ENCODE data around the gene DLG2.

Gene DLG2

DNA sequence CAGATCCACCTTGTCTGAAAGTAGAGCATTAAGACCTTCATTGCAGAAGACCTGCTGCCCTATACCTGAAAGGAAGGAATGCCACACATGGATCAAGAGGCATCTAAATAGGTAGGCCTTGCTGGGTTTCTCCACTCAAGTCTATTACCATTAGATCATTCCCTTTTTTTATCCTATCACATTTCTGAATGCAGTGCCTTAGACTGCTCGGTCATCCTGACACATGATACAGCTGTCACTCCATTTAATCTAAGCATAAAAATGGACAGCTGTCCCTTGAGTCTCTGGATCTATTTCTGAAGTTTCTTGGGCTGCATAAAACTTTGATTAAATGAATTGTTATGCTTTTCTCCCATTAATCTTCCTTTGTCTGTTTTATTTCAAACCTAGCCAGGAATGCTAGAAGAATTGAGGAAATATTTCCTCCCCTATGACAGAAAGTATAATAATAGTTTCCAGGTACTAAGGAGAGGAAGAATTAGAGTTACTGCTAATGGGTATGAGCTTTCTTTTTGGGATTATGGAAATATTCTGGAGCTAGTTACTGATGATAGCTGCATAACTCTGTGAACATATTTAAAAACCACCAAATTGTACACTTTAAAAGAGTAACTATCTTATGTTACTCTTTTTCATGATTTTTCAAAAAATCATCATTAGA lies 88.0 kb downstream of the DLG2 start:
- Histone ChIP-seq H3K27me3 (ENCODE audit: low read depth, low read length) (no peaks in the 10 kb centered on the region), H3K9me3 (ENCODE audit: insufficient read depth, low read length) (no peaks in the 10 kb centered on the region), H3K36me3 (replicated peaks; ENCODE audit: low read depth, low read length) (no peaks in the 10 kb centered on the region), H2AFZ (ENCODE audit: low read depth, low read length) (no peak overlapping the region), H3K27ac (ENCODE audit: low read length) (no peak overlapping the region), H3K4me2 (ENCODE audit: low read length) (no peak overlapping the region), H4K20me1 (ENCODE audit: insufficient read depth, low read length) (no peaks in the 10 kb centered on the region), H3K4me1 (ENCODE audit: low read length) (no peaks in the 10 kb centered on the region), H3K79me2 (ENCODE audit: low read length) (no peaks in the 10 kb centered on the region), H3K4me3 (ENCODE audit: low read length) (no peak overlapping the region), H3K9ac (ENCODE audit: low read length) (no peak overlapping the region)
- TF ChIP-seq EZH2phosphoT487 (IDR thresholded peaks at IDR 0.05; ENCODE audit: low read depth): no peak
- TF ChIP-seq, protein P1, sequence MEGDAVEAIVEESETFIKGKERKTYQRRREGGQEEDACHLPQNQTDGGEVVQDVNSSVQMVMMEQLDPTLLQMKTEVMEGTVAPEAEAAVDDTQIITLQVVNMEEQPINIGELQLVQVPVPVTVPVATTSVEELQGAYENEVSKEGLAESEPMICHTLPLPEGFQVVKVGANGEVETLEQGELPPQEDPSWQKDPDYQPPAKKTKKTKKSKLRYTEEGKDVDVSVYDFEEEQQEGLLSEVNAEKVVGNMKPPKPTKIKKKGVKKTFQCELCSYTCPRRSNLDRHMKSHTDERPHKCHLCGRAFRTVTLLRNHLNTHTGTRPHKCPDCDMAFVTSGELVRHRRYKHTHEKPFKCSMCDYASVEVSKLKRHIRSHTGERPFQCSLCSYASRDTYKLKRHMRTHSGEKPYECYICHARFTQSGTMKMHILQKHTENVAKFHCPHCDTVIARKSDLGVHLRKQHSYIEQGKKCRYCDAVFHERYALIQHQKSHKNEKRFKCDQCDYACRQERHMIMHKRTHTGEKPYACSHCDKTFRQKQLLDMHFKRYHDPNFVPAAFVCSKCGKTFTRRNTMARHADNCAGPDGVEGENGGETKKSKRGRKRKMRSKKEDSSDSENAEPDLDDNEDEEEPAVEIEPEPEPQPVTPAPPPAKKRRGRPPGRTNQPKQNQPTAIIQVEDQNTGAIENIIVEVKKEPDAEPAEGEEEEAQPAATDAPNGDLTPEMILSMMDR (IDR thresholded peaks at IDR 0.05; ENCODE audit: low read depth, low read length): no peak

DNA sequence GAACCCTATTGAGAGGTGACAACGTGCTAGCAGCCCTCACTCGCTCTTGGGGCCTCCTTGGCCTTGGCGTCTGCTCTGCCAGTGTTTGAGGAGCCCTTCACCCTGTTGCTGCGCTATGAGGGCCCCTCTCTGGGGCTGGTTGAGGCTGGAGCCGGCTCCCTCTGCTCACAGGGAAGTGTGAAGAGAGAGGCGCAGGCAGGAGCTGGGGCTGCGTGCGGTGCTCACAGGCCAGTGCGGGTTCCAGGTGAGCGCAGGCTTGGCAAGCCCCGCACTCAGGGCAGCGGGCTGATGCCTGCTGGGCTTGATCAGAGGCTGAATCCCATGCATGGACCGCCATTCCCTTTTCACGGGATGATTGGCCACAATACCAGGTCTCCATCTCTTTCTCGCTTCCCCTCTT lies 90.7 kb downstream of the DLG2 start:
- Histone ChIP-seq H3K27me3 (ENCODE audit: low read depth, low read length) (no peaks in the 10 kb centered on the region), H3K4me1 (ENCODE audit: low read length) (no peaks in the 10 kb centered on the region), H3K4me3 (ENCODE audit: low read length) (no peak overlapping the region)

DNA sequence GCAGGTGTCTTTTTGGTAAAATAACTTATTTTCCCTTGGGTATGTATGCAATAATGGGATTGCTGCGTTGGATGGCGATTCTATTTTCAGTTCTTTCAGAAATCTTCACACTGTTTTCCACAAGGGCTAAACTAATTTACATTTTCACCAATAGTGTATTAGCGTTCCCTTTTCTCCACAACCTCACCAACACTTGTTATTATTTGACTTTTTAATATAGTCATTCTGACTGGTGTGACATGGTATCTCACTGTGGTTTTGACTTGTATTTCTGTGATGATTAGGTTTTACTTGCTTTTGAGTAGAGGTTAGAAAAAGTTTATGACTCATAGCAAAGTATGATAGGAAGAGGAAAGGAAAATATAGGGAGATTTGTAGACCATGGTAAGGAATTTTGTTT lies 92.3 kb downstream of the DLG2 start:
- H3K9ac ChIP-seq (ENCODE audit: low read length): no peak overlapping the region
- H4K20me1 ChIP-seq (ENCODE audit: insufficient read depth, low read length): no peaks in the 10 kb centered on the region
- H3K79me2 ChIP-seq (ENCODE audit: low read length): no peaks in the 10 kb centered on the region
- H3K36me3 ChIP-seq (replicated peaks; ENCODE audit: low read depth, low read length): no peaks in the 10 kb centered on the region
- H3K27ac ChIP-seq (ENCODE audit: low read length): no peak overlapping the region
- H2AFZ ChIP-seq (ENCODE audit: low read depth, low read length): no peak overlapping the region
- no peak overlapping the region for H3K4me3 ChIP-seq (ENCODE audit: low read length)
- H3K4me2 ChIP-seq (ENCODE audit: low read length): no peak overlapping the region
- no peaks in the 10 kb centered on the region for H3K4me1 ChIP-seq (ENCODE audit: low read length)
- no peaks in the 10 kb centered on the region for H3K9me3 ChIP-seq (ENCODE audit: insufficient read depth, low read length)
- no peaks in the 10 kb centered on the region for H3K27me3 ChIP-seq (ENCODE audit: low read depth, low read length)
- TF ChIP-seq, protein P1 (IDR thresholded peaks at IDR 0.05; ENCODE audit: low read depth, low read length): no peak
- TF ChIP-seq EZH2phosphoT487 (IDR thresholded peaks at IDR 0.05; ENCODE audit: low read depth): no peak

More for the DNA sequence above, 90.7 kb downstream of the DLG2 start:
- no peaks in the 10 kb centered on the region for H3K9me3 ChIP-seq (ENCODE audit: insufficient read depth, low read length)
- no peaks in the 10 kb centered on the region for H4K20me1 ChIP-seq (ENCODE audit: insufficient read depth, low read length)
- no peak overlapping the region for H3K27ac ChIP-seq (ENCODE audit: low read length)
- H2AFZ ChIP-seq (ENCODE audit: low read depth, low read length): no peak overlapping the region
- no peaks in the 10 kb centered on the region for H3K79me2 ChIP-seq (ENCODE audit: low read length)
- no peak overlapping the region for H3K4me2 ChIP-seq (ENCODE audit: low read length)
- H3K9ac ChIP-seq (ENCODE audit: low read length): no peak overlapping the region
- TF ChIP-seq, protein P1 (IDR thresholded peaks at IDR 0.05; ENCODE audit: low read depth, low read length): no peak
- TF ChIP-seq EZH2phosphoT487 (IDR thresholded peaks at IDR 0.05; ENCODE audit: low read depth): no peak
- no peaks in the 10 kb centered on the region for H3K36me3 ChIP-seq (replicated peaks; ENCODE audit: low read depth, low read length)

DNA sequence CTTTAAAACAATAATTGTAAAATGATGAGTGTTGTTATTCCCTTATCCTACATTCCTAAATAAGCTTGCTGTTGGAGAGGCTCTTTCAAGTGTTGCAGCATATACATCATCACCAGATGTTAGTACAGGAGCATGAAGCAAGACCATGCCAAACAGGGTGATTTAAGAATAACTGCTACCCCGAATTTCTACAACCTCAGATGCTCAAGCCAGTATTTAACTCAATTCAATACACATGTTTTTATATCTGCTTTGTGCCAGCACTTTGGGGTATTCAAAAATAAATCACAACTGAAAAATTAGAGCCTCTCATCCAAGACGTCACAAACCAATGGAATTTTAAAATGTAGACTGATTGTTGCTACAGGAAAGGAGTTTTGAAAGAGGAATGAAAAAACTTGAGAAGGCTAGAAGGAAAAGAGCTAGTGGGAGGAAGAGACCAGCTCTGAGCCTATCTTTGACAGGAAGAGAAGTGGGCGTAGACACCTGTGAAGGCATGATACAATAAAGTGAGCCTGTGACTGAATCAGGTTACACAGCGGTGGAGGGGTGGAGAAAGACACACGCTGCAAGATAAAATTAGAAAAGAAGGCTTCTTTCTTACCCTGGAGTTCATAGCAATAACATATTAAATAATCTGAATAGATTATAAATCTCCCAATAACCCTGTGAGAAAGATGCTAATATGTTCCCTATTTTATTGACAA lies 95.8 kb downstream of the DLG2 start:
- Histone ChIP-seq H4K20me1 (ENCODE audit: insufficient read depth, low read length) (no peaks in the 10 kb centered on the region), H3K36me3 (replicated peaks; ENCODE audit: low read depth, low read length) (no peaks in the 10 kb centered on the region), H3K27me3 (ENCODE audit: low read depth, low read length) (no peaks in the 10 kb centered on the region), H3K9ac (ENCODE audit: low read length) (no peak overlapping the region), H3K4me2 (ENCODE audit: low read length) (no peak overlapping the region), H3K27ac (ENCODE audit: low read length) (no peak overlapping the region), H3K4me3 (ENCODE audit: low read length) (no peak overlapping the region), H3K4me1 (ENCODE audit: low read length) (no peaks in the 10 kb centered on the region), H3K79me2 (ENCODE audit: low read length) (no peaks in the 10 kb centered on the region), H2AFZ (ENCODE audit: low read depth, low read length) (no peak overlapping the region), H3K9me3 (ENCODE audit: insufficient read depth, low read length) (no peaks in the 10 kb centered on the region)
- no peak for TF ChIP-seq EZH2phosphoT487 (IDR thresholded peaks at IDR 0.05; ENCODE audit: low read depth)
- TF ChIP-seq, protein P1 (IDR thresholded peaks at IDR 0.05; ENCODE audit: low read depth, low read length): no peak
